NCI-H69 (cell line): ENCODE data around the gene GAP43.
A peak's percentile ranks its signal among the peaks of the same experiment; 100 is the strongest.
"Not testable (repeated sequence)": the region's sequence is repeated elsewhere in the genome, so short reads cannot be mapped to it uniquely, and the experiment has no call there.

Experiments
- DNase-seq: peaks from one replicate; lab custom pipeline; 2025; lab: John Stamatoyannopoulos, UW

The GAP43 gene

DNA sequence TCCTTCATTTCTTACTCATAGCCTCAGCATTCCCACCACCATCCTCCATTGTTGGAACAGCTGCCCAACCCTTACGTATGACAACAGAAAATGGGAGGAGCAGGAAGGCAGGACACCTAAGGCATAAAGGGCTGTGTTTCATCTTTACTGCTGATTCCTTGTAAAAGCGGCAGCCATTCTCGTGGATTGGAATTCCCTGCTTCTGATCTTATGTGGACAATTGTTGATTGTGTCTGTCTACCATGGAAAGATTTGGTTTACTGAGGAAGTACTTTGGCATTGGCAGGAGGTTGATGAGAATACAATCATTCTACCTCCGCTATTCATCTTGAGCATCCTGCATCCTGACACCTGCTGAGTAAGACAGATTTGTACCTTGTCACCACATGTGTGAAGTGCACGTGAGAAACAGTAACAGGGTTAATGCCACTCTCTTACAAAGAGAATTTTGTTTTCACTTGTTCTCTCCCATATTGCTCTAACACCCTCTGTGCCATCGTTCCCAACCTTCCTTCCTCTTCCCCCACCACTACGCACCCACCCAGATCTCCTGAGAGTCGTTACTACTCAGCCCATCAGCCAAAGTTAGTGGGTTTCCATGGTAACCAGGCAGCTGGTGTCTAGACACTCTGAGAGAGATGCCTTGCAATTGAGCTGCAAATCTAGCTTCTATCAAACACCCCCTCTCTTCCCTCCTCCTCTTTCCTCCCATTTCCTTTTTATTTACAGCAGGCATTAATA is 75.7 kb downstream of the GAP43 start:
- peak; percentile 76 for DNase-seq

DNA sequence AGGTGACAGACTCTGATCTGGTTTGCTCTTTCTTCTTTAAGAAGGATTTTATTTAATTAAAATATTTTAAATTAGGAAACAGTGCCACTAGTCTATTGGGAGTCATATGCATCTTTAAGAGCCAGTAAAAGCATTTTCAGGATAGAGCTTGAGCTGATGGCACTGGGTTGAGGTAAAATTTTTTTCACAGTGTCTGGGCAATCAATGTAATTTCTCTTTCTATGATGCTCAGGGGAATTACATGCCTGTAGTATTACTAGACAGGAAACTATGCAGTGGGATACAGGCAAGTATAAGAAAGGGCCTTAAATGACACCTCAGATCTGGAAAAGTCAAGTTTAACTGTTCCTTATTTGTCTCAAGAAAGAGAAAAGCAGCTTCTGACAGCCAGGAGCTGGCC is 76.4 kb downstream of the GAP43 start:
- peak; percentile 22 for DNase-seq

- no peak for DNase-seq
Observed at GRCh38 chr3:115702598-115702997, 79.3 kb downstream of the GAP43 start.

GRCh38 chr3:115704661-115705338 is 81.5 kb downstream of the GAP43 start:
- peak; percentile 0 for DNase-seq

GRCh38 chr3:115706311-115706829 is 83.1 kb downstream of the GAP43 start:
- DNase-seq = no peak

DNA sequence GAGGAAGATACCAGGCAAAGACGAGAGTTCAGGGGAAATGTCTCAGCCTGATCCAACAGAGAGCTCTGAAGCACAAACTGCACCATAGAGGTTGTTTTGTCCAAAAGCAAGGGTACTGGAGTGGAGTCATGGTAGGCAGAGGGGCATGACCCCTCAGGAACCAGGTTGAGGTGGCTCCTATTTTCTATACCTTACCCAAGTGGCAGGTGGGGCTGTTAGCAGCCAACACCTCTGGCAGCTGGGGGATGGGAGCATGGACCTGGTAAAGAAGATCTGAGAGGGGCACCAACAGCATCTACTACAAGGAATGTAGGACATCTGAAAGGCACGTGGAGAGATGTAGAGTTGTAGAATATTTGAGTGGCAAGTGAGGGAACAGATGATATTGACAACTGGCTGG is 85.2 kb downstream of the GAP43 start:
- no peak for DNase-seq

DNA sequence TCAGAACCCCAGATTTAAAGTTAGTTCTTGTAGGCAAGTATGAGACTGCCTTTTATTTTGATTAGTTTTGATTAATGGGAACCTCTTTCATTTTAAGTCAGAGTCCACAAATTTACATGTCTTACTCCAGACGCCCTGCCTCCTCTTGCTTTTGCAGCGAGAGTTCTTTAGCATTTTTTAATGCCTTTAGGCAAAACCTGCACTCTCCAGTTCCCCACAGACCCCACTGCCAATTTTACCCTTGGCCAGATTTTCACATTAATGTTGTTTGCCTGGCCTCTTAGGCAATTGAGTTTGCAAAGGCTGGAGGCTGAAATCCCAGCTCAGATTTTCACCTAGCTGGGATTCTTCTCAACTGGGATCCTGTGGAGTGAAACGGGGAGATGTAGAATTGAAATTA is 85.8 kb downstream of the GAP43 start:
- DNase-seq = peak; percentile 40

DNA sequence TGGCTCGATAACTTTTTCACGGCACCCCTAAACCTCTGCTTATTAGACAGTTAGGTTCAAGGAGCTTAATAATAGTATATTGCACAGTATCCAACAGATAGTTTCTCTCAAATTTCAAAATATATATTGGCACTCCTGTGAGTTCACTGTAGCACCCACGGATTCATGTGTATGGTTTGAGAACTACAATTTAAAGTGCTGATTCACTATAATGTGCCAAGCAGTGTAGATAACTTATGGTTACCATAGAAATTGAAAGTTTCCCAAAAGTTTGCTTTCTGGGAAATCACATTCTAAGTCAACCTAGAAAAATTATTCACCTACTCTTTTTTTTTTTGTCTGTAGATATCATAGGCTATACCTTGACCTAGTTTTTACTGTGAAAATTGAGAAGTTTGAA is 86.6 kb downstream of the GAP43 start:
- DNase-seq = no peak

GRCh38 chr3:115710799-115711198 is 87.5 kb downstream of the GAP43 start:
- DNase-seq = no peak

- DNase-seq = no peak
Observed at GRCh38 chr3:115712871-115713270, 89.6 kb downstream of the GAP43 start.

GRCh38 chr3:115713284-115713683 is 90.0 kb downstream of the GAP43 start:
- DNase-seq = peak; percentile 90

GRCh38 chr3:115715241-115715745 is 92.0 kb downstream of the GAP43 start:
- DNase-seq = peak; percentile 12

DNA sequence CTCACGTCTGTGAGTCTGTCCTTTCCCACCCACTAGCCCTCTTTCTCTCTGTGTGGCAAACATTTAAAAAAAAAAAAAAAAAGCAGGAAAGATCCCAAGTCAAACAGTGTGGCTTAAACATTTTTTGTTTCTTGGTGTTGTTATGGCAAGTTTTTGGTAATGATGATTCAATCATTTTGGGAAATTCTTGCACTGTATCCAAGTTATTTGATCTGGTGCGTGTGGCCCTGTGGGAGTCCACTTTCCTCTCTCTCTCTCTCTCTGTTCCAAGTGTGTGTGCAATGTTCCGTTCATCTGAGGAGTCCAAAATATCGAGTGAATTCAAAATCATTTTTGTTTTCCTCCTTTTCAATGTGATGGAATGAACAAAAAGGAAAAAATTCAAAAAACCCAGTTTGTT is 97.7 kb downstream of the GAP43 start:
- DNase-seq = no peak

DNA sequence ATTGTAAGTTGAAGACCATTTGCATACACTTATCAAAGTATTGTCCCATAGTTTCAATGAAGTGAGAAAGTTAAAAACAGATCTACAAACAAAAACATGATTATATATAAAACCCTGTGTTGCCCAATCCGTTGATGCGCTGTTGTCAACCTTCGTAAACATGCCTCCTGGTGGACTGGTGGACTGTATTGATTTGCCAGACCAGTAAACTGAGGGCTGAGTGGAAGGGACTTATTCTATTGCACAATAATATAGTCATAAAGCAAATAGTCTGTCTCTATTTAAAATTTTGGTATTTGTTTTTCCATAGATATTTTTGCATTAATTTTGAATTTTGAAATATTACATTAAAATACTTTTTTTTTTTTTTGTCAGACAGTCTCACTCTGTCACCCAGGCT is 102.5 kb downstream of the GAP43 start:
- no peak for DNase-seq

GRCh38 chr3:115727135-115727534 is 103.8 kb downstream of the GAP43 start:
- no peak for DNase-seq

- DNase-seq = no peak
Observed at GRCh38 chr3:115728013-115728412, 104.7 kb downstream of the GAP43 start.

GRCh38 chr3:115736341-115736740 is 113.0 kb downstream of the GAP43 start:
- DNase-seq = not testable (repeated sequence)

- DNase-seq = no peak
Observed at GRCh38 chr3:115741650-115742049, 118.3 kb downstream of the GAP43 start.

DNA sequence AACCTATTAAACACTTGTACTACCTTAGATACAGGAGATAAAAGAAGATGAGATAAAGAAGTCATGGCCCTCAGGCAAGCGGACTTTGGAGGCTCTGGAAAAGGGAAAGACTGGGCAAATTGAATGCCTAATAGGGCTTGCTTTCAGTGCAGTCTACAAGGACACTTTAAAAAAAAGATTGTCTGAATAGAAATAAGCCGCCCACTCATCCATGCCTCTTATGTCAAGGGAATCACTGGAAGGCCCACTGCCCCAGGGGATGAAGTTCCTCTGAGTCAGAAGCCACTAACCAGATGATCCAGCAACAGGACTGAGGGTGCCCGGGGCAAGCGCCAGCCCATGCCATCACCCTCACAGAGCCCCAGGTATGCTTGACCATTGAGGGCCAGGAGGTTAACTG is 121.2 kb downstream of the GAP43 start:
- DNase-seq = not testable (repeated sequence)

DNA sequence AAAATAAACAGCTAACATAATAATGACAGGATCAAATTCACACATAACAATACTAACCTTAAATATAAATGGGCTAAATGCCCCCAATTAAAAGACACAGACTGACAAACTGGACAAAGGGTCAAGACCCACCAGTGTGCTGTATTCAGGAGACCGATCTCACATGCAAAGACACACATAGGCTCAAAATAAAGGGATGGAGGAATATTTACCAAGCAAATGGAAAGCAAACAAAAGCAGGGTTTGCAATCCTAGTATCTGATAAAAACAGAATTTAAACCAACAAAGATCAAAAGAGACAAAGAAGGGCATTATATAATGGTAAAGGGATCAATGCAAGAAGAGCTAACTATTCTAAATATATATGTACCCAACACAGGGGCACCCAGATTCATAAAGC is 129.7 kb downstream of the GAP43 start:
- DNase-seq = not testable (repeated sequence)

GRCh38 chr3:115758076-115758763 is 134.9 kb downstream of the GAP43 start:
- DNase-seq = peak; percentile 91

DNA sequence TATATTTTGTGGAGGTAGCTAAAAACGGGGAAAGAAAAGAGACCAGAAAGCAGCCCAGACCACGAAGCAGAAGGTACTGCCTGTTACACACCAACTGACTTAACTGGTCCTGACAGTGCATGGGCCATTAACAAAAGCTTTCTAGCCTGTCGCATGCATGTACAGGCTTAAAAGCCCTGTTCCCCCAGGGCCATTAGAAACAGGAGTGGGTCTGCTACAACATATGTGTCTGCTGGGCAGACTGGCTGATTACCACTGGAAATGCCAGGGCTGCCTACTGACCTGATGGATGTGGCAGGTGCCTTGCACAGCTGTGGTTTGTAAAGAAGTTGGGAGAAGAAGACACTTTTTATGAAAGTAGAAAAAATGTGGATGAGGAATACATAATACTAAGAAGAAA is 137.4 kb downstream of the GAP43 start:
- peak; percentile 47 for DNase-seq

DNA sequence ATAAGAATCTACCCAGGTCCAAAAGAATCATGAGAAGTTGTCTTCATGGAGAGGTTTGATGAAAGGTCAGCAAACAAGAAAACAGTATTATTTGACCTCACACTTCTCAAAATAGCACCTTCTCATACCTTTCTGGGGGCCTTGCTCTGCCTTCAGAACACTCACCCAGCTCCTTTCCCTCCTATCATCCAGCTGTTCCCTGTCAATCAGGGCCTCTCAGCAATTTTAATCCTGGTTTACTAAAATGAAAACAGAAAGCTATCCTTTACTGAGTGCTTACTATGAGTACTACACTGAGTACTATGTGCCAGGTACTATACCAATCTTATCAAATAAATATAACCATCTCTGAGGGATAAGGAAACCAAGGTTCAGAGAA is 138.6 kb downstream of the GAP43 start:
- DNase-seq = no peak
